ENCODE results near the gene CRADD.
"Not testable (repeated sequence)": the region's sequence is repeated elsewhere in the genome, so short reads cannot be mapped to it uniquely, and the experiment has no call there.

The CRADD gene

DNA sequence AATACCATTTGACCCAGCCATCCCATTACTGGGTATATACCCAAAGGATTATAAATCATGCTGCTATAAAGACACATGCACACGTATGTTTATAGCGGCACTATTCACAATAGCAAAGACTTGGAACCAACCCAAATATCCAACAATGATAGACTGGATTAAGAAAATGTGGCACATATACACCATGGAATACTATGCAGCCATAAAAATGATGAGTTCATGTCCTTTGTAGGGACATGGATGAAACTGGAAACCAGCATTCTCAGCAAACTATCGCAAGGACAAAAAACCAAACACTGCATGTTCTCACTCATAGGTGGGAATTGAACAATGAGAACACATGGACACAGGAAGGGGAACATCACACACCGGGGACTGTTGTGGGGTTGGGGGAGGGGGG, 104.8 kb downstream of the CRADD start:
- H3K4me1 ChIP-seq (ENCODE audit: control insufficient read depth, insufficient read depth, low read length); H3K36me3 ChIP-seq (ENCODE audit: control insufficient read depth, insufficient read depth, low read length); H3K4me3 ChIP-seq (ENCODE audit: low read depth, low read length); H3K9ac ChIP-seq (ENCODE audit: low read depth, low read length); H3K9me3 ChIP-seq (ENCODE audit: control insufficient read depth, insufficient read depth, low read length); H3K27me3 ChIP-seq (ENCODE audit: control insufficient read depth, insufficient read depth, low read length): not testable (repeated sequence)

DNA sequence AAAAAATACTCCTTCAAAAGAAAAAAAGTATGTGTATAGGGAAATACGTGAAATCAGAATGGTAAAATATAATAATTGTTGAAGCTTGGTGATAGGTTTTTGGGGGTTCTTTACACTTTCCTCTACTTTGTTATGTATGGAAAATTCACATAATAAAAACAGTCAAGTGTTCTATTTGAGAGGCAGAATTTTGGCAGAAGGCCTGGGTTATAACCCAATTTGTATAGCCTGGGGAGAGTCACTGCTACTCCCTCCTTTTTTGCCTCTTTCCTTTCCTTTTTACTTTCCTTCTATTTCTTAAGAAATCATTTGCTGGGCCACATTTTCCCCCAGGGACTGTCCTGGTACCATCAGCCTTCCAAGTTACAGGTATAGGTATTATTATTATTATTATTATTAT, 105.7 kb downstream of the CRADD start:
- no peak overlapping the region for H3K4me3 ChIP-seq (ENCODE audit: low read depth, low read length)
- no peaks in the 10 kb centered on the region for H3K9me3 ChIP-seq (ENCODE audit: control insufficient read depth, insufficient read depth, low read length)
- no peaks in the 10 kb centered on the region for H3K36me3 ChIP-seq (ENCODE audit: control insufficient read depth, insufficient read depth, low read length)
- H3K4me1 ChIP-seq (ENCODE audit: control insufficient read depth, insufficient read depth, low read length) = no peaks in the 10 kb centered on the region
- no peaks in the 10 kb centered on the region for H3K27me3 ChIP-seq (ENCODE audit: control insufficient read depth, insufficient read depth, low read length)
- no peak overlapping the region for H3K9ac ChIP-seq (ENCODE audit: low read depth, low read length)

GRCh38 chr12:93783832-93784231, 106.7 kb downstream of the CRADD start:
- no peaks in the 10 kb centered on the region for H3K9me3 ChIP-seq (ENCODE audit: control insufficient read depth, insufficient read depth, low read length)
- H3K9ac ChIP-seq (ENCODE audit: low read depth, low read length) = no peak overlapping the region
- H3K36me3 ChIP-seq (ENCODE audit: control insufficient read depth, insufficient read depth, low read length) = no peaks in the 10 kb centered on the region
- no peak overlapping the region for H3K4me3 ChIP-seq (ENCODE audit: low read depth, low read length)
- no peaks in the 10 kb centered on the region for H3K27me3 ChIP-seq (ENCODE audit: control insufficient read depth, insufficient read depth, low read length)
- H3K4me1 ChIP-seq (ENCODE audit: control insufficient read depth, insufficient read depth, low read length) = no peaks in the 10 kb centered on the region

GRCh38 chr12:93784339-93785086, 107.3 kb downstream of the CRADD start:
- Histone ChIP-seq H3K36me3 (ENCODE audit: control insufficient read depth, insufficient read depth, low read length) (no peaks in the 10 kb centered on the region), H3K9ac (ENCODE audit: low read depth, low read length) (no peak overlapping the region), H3K27me3 (ENCODE audit: control insufficient read depth, insufficient read depth, low read length) (no peaks in the 10 kb centered on the region), H3K4me3 (ENCODE audit: low read depth, low read length) (no peak overlapping the region), H3K9me3 (ENCODE audit: control insufficient read depth, insufficient read depth, low read length) (no peaks in the 10 kb centered on the region), H3K4me1 (ENCODE audit: control insufficient read depth, insufficient read depth, low read length) (no peaks in the 10 kb centered on the region)

- no peaks in the 10 kb centered on the region for H3K4me1 ChIP-seq (ENCODE audit: control insufficient read depth, insufficient read depth, low read length)
- no peaks in the 10 kb centered on the region for H3K27me3 ChIP-seq (ENCODE audit: control insufficient read depth, insufficient read depth, low read length)
- no peak overlapping the region for H3K4me3 ChIP-seq (ENCODE audit: low read depth, low read length)
- H3K36me3 ChIP-seq (ENCODE audit: control insufficient read depth, insufficient read depth, low read length) = no peaks in the 10 kb centered on the region
- H3K9ac ChIP-seq (ENCODE audit: low read depth, low read length) = no peak overlapping the region
- H3K9me3 ChIP-seq (ENCODE audit: control insufficient read depth, insufficient read depth, low read length) = no peaks in the 10 kb centered on the region
Measured at GRCh38 chr12:93785249-93786010, 108.3 kb downstream of the CRADD start.

- no peak overlapping the region for H3K4me3 ChIP-seq (ENCODE audit: low read depth, low read length)
- no peaks in the 10 kb centered on the region for H3K4me1 ChIP-seq (ENCODE audit: control insufficient read depth, insufficient read depth, low read length)
- no peaks in the 10 kb centered on the region for H3K36me3 ChIP-seq (ENCODE audit: control insufficient read depth, insufficient read depth, low read length)
- H3K9me3 ChIP-seq (ENCODE audit: control insufficient read depth, insufficient read depth, low read length) = no peaks in the 10 kb centered on the region
- H3K9ac ChIP-seq (ENCODE audit: low read depth, low read length) = no peak overlapping the region
- no peaks in the 10 kb centered on the region for H3K27me3 ChIP-seq (ENCODE audit: control insufficient read depth, insufficient read depth, low read length)
Measured at GRCh38 chr12:93786656-93787397, 109.7 kb downstream of the CRADD start.

DNA sequence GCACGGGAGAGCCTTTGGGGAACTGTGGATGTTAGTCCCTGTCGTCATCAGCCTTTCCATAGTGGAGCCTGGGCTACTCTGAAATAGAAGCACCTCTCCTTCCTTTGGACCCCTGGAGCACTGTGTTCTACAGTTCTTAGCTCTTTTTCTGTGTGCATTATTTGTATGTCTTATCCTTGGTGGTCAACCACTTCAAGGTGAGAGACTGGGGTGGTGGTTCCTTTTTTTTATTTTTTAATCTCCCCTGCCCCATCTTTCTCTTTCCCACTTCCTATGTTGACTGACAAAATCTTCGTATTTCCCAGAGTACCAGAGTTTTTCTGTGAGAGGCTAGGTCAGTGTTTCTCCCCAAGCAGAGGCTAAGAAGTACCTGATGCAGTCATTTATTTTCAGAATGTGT, 111.7 kb downstream of the CRADD start:
- Histone ChIP-seq H3K27me3 (ENCODE audit: control insufficient read depth, insufficient read depth, low read length) (no peaks in the 10 kb centered on the region), H3K4me3 (ENCODE audit: low read depth, low read length) (no peak overlapping the region), H3K9ac (ENCODE audit: low read depth, low read length) (no peak overlapping the region), H3K4me1 (ENCODE audit: control insufficient read depth, insufficient read depth, low read length) (no peaks in the 10 kb centered on the region), H3K9me3 (ENCODE audit: control insufficient read depth, insufficient read depth, low read length) (no peaks in the 10 kb centered on the region), H3K36me3 (ENCODE audit: control insufficient read depth, insufficient read depth, low read length) (no peaks in the 10 kb centered on the region)

DNA sequence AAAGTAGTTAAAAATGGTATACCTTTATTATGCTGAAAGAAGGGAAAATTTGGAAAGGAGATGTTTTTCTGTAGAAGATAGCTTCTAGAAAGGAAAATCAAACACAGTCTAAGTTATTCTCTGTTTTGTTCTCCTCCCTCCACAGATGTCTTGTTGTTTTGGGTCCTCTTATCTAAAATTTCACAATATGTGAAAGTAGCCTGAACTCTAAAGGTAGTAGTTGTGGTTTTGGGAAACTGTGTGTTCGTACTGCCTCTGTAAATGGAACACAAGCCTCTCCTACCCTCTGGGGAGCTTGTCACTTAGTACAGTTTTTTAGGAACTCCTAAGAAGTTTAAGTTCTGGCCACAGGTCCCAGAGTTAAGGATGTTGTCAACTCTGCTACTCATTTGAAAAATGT, 112.6 kb downstream of the CRADD start:
- Histone ChIP-seq H3K4me3 (ENCODE audit: low read depth, low read length) (no peak overlapping the region), H3K36me3 (ENCODE audit: control insufficient read depth, insufficient read depth, low read length) (no peaks in the 10 kb centered on the region), H3K9ac (ENCODE audit: low read depth, low read length) (no peak overlapping the region), H3K9me3 (ENCODE audit: control insufficient read depth, insufficient read depth, low read length) (no peaks in the 10 kb centered on the region), H3K4me1 (ENCODE audit: control insufficient read depth, insufficient read depth, low read length) (no peaks in the 10 kb centered on the region), H3K27me3 (ENCODE audit: control insufficient read depth, insufficient read depth, low read length) (no peaks in the 10 kb centered on the region)

- Histone ChIP-seq H3K9me3 (ENCODE audit: control insufficient read depth, insufficient read depth, low read length) (no peaks in the 10 kb centered on the region), H3K27me3 (ENCODE audit: control insufficient read depth, insufficient read depth, low read length) (no peaks in the 10 kb centered on the region), H3K36me3 (ENCODE audit: control insufficient read depth, insufficient read depth, low read length) (no peaks in the 10 kb centered on the region), H3K9ac (ENCODE audit: low read depth, low read length) (no peak overlapping the region), H3K4me1 (ENCODE audit: control insufficient read depth, insufficient read depth, low read length) (no peaks in the 10 kb centered on the region), H3K4me3 (ENCODE audit: low read depth, low read length) (no peak overlapping the region)
Measured at GRCh38 chr12:93790472-93791152, 113.4 kb downstream of the CRADD start.

GRCh38 chr12:93793007-93793406, 115.8 kb downstream of the CRADD start:
- H3K4me3 ChIP-seq (ENCODE audit: low read depth, low read length) = no peak overlapping the region
- H3K9ac ChIP-seq (ENCODE audit: low read depth, low read length) = no peak overlapping the region

DNA sequence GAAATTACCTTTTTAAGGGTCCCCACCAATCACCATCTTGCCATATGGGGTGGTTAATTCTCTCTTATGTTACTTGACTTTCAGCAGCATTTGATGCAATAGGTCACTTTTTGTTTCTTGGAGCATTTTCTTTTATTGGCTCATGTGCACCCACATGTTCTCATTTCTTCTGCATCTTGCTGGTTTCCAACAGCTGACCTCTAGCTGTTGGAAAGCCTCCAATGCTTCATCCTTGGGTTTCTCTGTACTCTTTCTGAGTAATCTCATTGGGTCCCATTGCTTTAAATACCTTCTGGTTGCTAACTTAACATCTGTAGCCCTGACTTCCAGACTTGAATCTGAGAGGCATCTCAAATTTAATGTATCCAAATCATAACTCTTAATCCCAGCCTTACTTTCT, 116.8 kb downstream of the CRADD start:
- Histone ChIP-seq H3K36me3 (ENCODE audit: control insufficient read depth, insufficient read depth, low read length) (no peaks in the 10 kb centered on the region), H3K4me1 (ENCODE audit: control insufficient read depth, insufficient read depth, low read length) (peaks cover under 1% of the 10 kb centered on the region), H3K27me3 (ENCODE audit: control insufficient read depth, insufficient read depth, low read length) (no peaks in the 10 kb centered on the region), H3K9ac (ENCODE audit: low read depth, low read length) (no peak overlapping the region), H3K9me3 (ENCODE audit: control insufficient read depth, insufficient read depth, low read length) (no peaks in the 10 kb centered on the region), H3K4me3 (ENCODE audit: low read depth, low read length) (no peak overlapping the region)

More at GRCh38 chr12:93793007-93793406, 115.8 kb downstream of the CRADD start:
- H3K4me1 ChIP-seq (ENCODE audit: control insufficient read depth, insufficient read depth, low read length) = no peaks in the 10 kb centered on the region
- no peaks in the 10 kb centered on the region for H3K27me3 ChIP-seq (ENCODE audit: control insufficient read depth, insufficient read depth, low read length)
- no peaks in the 10 kb centered on the region for H3K36me3 ChIP-seq (ENCODE audit: control insufficient read depth, insufficient read depth, low read length)
- H3K9me3 ChIP-seq (ENCODE audit: control insufficient read depth, insufficient read depth, low read length) = no peaks in the 10 kb centered on the region
